SK-N-MC (cell line): ENCODE data around the gene IDUA.

ENCODE experiments used
- EZH2 ChIP-seq: fragments of 200-600 bp; sonication (generic); IDR thresholded peaks from one replicate; pipeline ENCODE4 v1.6.1; 2017; ENCODE audit warnings: antibody characterized with exemption
- FOXP2 ChIP-seq: optimal IDR thresholded peaks from 2 replicates; pipeline ENCODE3; 2011; ENCODE audit warnings: mild to moderate bottlenecking, moderate library complexity; ENCODE audit not compliant: insufficient read depth; ENCODE audit errors: extremely low read length, control extremely low read depth
- POLR2AphosphoS5 ChIP-seq: IDR thresholded peaks from 2 replicates; pipeline ENCODE4 v1.6.1; 2012; ENCODE audit warnings: mild to moderate bottlenecking, low read depth, low read length, borderline replicate concordance

GRCh38 chr4:957231-957580, 29.6 kb upstream of the IDUA start:
- no peak for TF ChIP-seq EZH2
- TF ChIP-seq POLR2AphosphoS5 = no peak
- no peak for TF ChIP-seq FOXP2
